ENCODE results near the gene SFT2D1.

The SFT2D1 gene

DNA sequence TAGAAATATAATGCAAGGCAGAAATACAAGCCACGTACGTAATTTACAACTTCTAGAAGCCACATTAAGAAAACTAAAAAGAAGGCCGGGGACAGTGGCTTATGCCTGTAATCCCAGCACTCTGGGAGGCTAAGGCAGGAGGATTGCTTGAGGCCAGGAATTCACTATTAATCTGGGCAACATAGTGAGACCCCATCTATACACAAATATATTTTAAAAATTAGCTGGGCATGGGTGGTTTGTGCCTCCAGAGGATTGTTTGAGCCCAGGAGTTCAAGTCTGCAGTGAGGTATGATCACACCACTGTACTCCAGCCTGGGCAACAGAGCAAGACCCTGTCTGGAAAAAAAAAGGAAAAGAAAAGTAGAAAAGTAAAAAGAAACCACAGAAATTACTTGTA is 28.1 kb upstream of the SFT2D1 start:
- DNase-seq = no peak
- Histone ChIP-seq H3K27ac (ENCODE audit: low read length) (no peak overlapping the region), H3K4me1 (ENCODE audit: low read length) (peaks cover 5% of the 10 kb centered on the region; the same call in 1 of the 2 replicates), H3K4me3 (ENCODE audit: low read length) (no peak overlapping the region), H3K36me3 (replicated peaks; ENCODE audit: insufficient read depth, low read length) (no peaks in the 10 kb centered on the region), H3K4me2 (ENCODE audit: low read depth, low read length) (no peak overlapping the region), H2AFZ (ENCODE audit: low read length) (no peak overlapping the region), H3K9me2 (replicated peaks; ENCODE audit: insufficient read depth, low read length) (no peaks in the 10 kb centered on the region), H3K9ac (ENCODE audit: low read length) (no peak overlapping the region), H3K79me2 (ENCODE audit: low read length) (no peaks in the 10 kb centered on the region), H3K9me3 (replicated peaks; ENCODE audit: insufficient read depth, low read length) (no peaks in the 10 kb centered on the region), H3F3A (ENCODE audit: insufficient read depth, low read length) (peaks cover 5% of the 10 kb centered on the region; the same call in 1 of the 2 replicates), H4K20me1 (ENCODE audit: insufficient read depth, low read length) (no peaks in the 10 kb centered on the region), H3K27me3 (replicated peaks; ENCODE audit: insufficient read depth, low read length) (no peaks in the 10 kb centered on the region)
- TF ChIP-seq EZH2phosphoT487 (IDR thresholded peaks at IDR 0.05; ENCODE audit: low read length) = no peak
- TF ChIP-seq, protein P1, sequence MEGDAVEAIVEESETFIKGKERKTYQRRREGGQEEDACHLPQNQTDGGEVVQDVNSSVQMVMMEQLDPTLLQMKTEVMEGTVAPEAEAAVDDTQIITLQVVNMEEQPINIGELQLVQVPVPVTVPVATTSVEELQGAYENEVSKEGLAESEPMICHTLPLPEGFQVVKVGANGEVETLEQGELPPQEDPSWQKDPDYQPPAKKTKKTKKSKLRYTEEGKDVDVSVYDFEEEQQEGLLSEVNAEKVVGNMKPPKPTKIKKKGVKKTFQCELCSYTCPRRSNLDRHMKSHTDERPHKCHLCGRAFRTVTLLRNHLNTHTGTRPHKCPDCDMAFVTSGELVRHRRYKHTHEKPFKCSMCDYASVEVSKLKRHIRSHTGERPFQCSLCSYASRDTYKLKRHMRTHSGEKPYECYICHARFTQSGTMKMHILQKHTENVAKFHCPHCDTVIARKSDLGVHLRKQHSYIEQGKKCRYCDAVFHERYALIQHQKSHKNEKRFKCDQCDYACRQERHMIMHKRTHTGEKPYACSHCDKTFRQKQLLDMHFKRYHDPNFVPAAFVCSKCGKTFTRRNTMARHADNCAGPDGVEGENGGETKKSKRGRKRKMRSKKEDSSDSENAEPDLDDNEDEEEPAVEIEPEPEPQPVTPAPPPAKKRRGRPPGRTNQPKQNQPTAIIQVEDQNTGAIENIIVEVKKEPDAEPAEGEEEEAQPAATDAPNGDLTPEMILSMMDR (IDR thresholded peaks at IDR 0.05; ENCODE audit: low read length) = no peak
- no peak for TF ChIP-seq EZH2 (optimal IDR thresholded peaks at IDR 0.05; ENCODE audit: low read depth, low read length)

DNA sequence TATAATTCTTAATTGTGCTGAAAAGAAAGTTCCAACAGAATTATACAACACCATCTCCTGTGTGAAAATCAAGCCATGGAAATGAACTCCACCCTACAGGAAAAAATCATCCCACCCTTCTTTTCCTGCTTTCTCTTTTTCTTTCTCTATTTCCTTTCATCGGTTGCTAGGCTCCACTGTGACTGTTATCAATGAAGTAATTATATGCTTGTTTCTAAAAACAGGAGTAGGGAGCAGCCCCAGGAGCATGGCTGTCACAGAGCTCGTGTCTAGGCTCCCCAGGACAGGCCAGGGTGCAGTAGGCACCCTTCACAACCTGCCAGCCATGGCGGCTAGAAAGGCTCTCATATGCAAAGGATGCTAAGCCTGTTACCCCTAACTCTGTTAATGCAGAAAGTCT is 27.4 kb upstream of the SFT2D1 start:
- Histone ChIP-seq H3K36me3 (replicated peaks; ENCODE audit: insufficient read depth, low read length) (no peaks in the 10 kb centered on the region), H3K9me2 (replicated peaks; ENCODE audit: insufficient read depth, low read length) (no peaks in the 10 kb centered on the region), H3K9me3 (replicated peaks; ENCODE audit: insufficient read depth, low read length) (no peaks in the 10 kb centered on the region), H2AFZ (ENCODE audit: low read length) (no peak overlapping the region), H4K20me1 (ENCODE audit: insufficient read depth, low read length) (no peaks in the 10 kb centered on the region), H3K4me2 (ENCODE audit: low read depth, low read length) (no peak overlapping the region), H3K27me3 (replicated peaks; ENCODE audit: insufficient read depth, low read length) (no peaks in the 10 kb centered on the region), H3K27ac (ENCODE audit: low read length) (no peak overlapping the region), H3K4me3 (ENCODE audit: low read length) (no peak overlapping the region), H3K79me2 (ENCODE audit: low read length) (no peaks in the 10 kb centered on the region), H3F3A (ENCODE audit: insufficient read depth, low read length) (peaks cover 12% of the 10 kb centered on the region; the same call in 1 of the 2 replicates), H3K4me1 (ENCODE audit: low read length) (peaks cover 8% of the 10 kb centered on the region), H3K9ac (ENCODE audit: low read length) (no peak overlapping the region)
- no peak for TF ChIP-seq EZH2 (optimal IDR thresholded peaks at IDR 0.05; ENCODE audit: low read depth, low read length)
- no peak for TF ChIP-seq EZH2phosphoT487 (IDR thresholded peaks at IDR 0.05; ENCODE audit: low read length)
- no peak for DNase-seq

DNA sequence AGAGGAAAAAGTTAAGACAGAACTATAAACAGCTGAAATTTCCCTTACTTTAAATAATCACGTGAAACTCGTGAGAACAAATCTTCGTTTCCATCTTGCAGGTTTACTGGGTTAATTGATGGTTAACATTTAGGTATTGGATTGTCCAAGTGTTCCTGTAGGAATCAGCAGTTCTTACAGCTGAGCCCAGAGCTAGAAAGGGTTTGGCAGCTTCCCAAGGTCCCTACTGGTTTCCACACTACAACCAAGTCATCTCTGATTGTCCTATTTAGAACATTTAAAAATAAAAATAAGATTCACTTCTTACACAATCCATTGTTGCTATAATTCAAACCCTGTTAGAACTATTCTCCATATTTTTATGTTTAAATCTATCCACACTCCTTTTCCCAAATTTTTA is 24.6 kb upstream of the SFT2D1 start:
- Histone ChIP-seq H3K27me3 (replicated peaks; ENCODE audit: insufficient read depth, low read length) (no peaks in the 10 kb centered on the region), H3K79me2 (ENCODE audit: low read length) (no peaks in the 10 kb centered on the region), H4K20me1 (ENCODE audit: insufficient read depth, low read length) (no peaks in the 10 kb centered on the region), H3F3A (ENCODE audit: insufficient read depth, low read length) (peaks cover 13% of the 10 kb centered on the region; the same call in 1 of the 2 replicates), H3K4me1 (ENCODE audit: low read length) (peaks cover 15% of the 10 kb centered on the region), H3K9me3 (replicated peaks; ENCODE audit: insufficient read depth, low read length) (no peaks in the 10 kb centered on the region), H3K4me3 (ENCODE audit: low read length) (no peak overlapping the region), H3K4me2 (ENCODE audit: low read depth, low read length) (no peak overlapping the region), H3K9ac (ENCODE audit: low read length) (no peak overlapping the region), H2AFZ (ENCODE audit: low read length) (no peak overlapping the region), H3K36me3 (replicated peaks; ENCODE audit: insufficient read depth, low read length) (no peaks in the 10 kb centered on the region), H3K27ac (ENCODE audit: low read length) (no peak overlapping the region), H3K9me2 (replicated peaks; ENCODE audit: insufficient read depth, low read length) (no peaks in the 10 kb centered on the region)
- no peak for DNase-seq
- TF ChIP-seq, protein P1 (IDR thresholded peaks at IDR 0.05; ENCODE audit: low read length) = no peak
- no peak for TF ChIP-seq EZH2 (optimal IDR thresholded peaks at IDR 0.05; ENCODE audit: low read depth, low read length)
- no peak for TF ChIP-seq EZH2phosphoT487 (IDR thresholded peaks at IDR 0.05; ENCODE audit: low read length)

DNA sequence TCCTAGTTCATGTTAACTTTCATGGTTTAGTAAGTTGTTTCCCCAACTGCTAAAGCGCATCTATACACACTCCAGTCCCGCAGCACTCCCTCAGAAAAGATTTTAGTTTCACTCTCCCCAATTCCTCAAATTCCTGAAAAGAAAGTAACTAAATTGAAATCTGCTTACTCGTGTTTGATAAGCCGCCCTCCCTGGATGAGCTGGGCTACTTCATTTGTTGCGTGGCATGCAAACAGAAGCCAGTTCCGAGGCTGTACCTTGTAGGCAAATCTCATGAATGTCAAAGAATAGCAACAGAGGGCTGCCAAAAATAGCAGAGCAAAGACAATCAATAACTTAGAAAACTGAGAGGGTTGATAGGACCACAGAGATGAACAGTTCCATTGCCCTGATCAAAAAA is 23.5 kb upstream of the SFT2D1 start:
- no peaks in the 10 kb centered on the region for H3K27me3 ChIP-seq (replicated peaks; ENCODE audit: insufficient read depth, low read length)
- no peaks in the 10 kb centered on the region for H3K9me2 ChIP-seq (replicated peaks; ENCODE audit: insufficient read depth, low read length)
- H3K27ac ChIP-seq (ENCODE audit: low read length) = peak overlapping the region; percentile 58; the same call in 1 of the 2 replicates
- H3F3A ChIP-seq (ENCODE audit: insufficient read depth, low read length) = peaks cover 13% of the 10 kb centered on the region; the same call in 1 of the 2 replicates
- DNase-seq = peak; percentile 7
- H3K4me3 ChIP-seq (ENCODE audit: low read length) = 0 out of 2 replicates have a peak overlapping the region, but pooled peaks have one; percentile 15
- H3K4me2 ChIP-seq (ENCODE audit: low read depth, low read length) = peak overlapping the region; percentile 73
- H4K20me1 ChIP-seq (ENCODE audit: insufficient read depth, low read length) = no peaks in the 10 kb centered on the region
- H3K9me3 ChIP-seq (replicated peaks; ENCODE audit: insufficient read depth, low read length) = no peaks in the 10 kb centered on the region
- H3K79me2 ChIP-seq (ENCODE audit: low read length) = no peaks in the 10 kb centered on the region
- H3K36me3 ChIP-seq (replicated peaks; ENCODE audit: insufficient read depth, low read length) = no peaks in the 10 kb centered on the region
- H2AFZ ChIP-seq (ENCODE audit: low read length) = no peak overlapping the region
- H3K4me1 ChIP-seq (ENCODE audit: low read length) = peaks cover 15% of the 10 kb centered on the region
- TF ChIP-seq EZH2 (optimal IDR thresholded peaks at IDR 0.05; ENCODE audit: low read depth, low read length) (no peak), EZH2phosphoT487 (IDR thresholded peaks at IDR 0.05; ENCODE audit: low read length) (no peak)
- TF ChIP-seq, protein P1 (IDR thresholded peaks at IDR 0.05; ENCODE audit: low read length) = no peak
- peak overlapping the region; percentile 18; the same call in 1 of the 2 replicates for H3K9ac ChIP-seq (ENCODE audit: low read length)
